Stimulated activated naive CD8-positive, alpha-beta T cell treated with anti-CD3 and anti-CD28 coated beads, Interleukin-15, Interleukin-2, amounts not matched to agents 100 U/mL and 50 U/mL, for 24 hours (primary cell): ENCODE measurements around the gene SEMA3B.
A peak's percentile ranks its signal among the peaks of the same experiment; 100 is the strongest.
"Not testable (repeated sequence)": the region's sequence is repeated elsewhere in the genome, so short reads cannot be mapped to it uniquely, and the experiment has no call there.

ENCODE experiments used
- ATAC-seq: fragments of 150-1000 bp; cut with Tn5 transposase; one replicate; pipeline ENCODE4 v1.10.0; 2021
- DNase-seq: peaks from one replicate; pipeline ENCODE4 v3.0.0; 2021

The SEMA3B gene

GRCh38 chr3:50237754-50238548 is 31.0 kb upstream of the SEMA3B start:
- DNase-seq (peak; percentile 89), ATAC-seq (peak; percentile 57)

GRCh38 chr3:50238549-50239026 is 30.4 kb upstream of the SEMA3B start:
- DNase-seq, result no peak
- ATAC-seq, result no peak

- ATAC-seq, result no peak
- DNase-seq, result no peak
Observed at GRCh38 chr3:50239649-50240048, 29.3 kb upstream of the SEMA3B start.

- DNase-seq (no peak), ATAC-seq (no peak)
Observed at GRCh38 chr3:50241163-50241562, 27.8 kb upstream of the SEMA3B start.

GRCh38 chr3:50241713-50242380 is 27.1 kb upstream of the SEMA3B start:
- DNase-seq, result no peak

GRCh38 chr3:50242381-50242770 is 26.6 kb upstream of the SEMA3B start:
- no peak for ATAC-seq
- no peak for DNase-seq

More at GRCh38 chr3:50241713-50242380, 27.1 kb upstream of the SEMA3B start:
- no peak for ATAC-seq

- DNase-seq (peak; percentile 66), ATAC-seq (no peak)
Observed at GRCh38 chr3:50242851-50243542, 25.9 kb upstream of the SEMA3B start.

GRCh38 chr3:50243543-50243895 is 25.4 kb upstream of the SEMA3B start:
- DNase-seq (no peak), ATAC-seq (no peak)

GRCh38 chr3:50244813-50245212 is 24.1 kb upstream of the SEMA3B start:
- ATAC-seq, DNase-seq: not testable (repeated sequence)

- DNase-seq, result no peak
- ATAC-seq, result no peak
Observed at GRCh38 chr3:50245251-50245745, 23.6 kb upstream of the SEMA3B start.

- peak; percentile 79 for ATAC-seq
Observed at GRCh38 chr3:50245831-50246516, 23.0 kb upstream of the SEMA3B start.

GRCh38 chr3:50246517-50246954 is 22.4 kb upstream of the SEMA3B start:
- peak; percentile 86 for DNase-seq
- ATAC-seq, result peak; percentile 89

More at GRCh38 chr3:50245831-50246516, 23.0 kb upstream of the SEMA3B start:
- DNase-seq, result peak; percentile 99

- no peak for ATAC-seq
- no peak for DNase-seq
Observed at GRCh38 chr3:50248387-50248786, 20.6 kb upstream of the SEMA3B start.

GRCh38 chr3:50249457-50249856 is 19.5 kb upstream of the SEMA3B start:
- ATAC-seq, result no peak
- no peak for DNase-seq

- ATAC-seq, result no peak
- no peak for DNase-seq
Observed at GRCh38 chr3:50250514-50250913, 18.4 kb upstream of the SEMA3B start.

GRCh38 chr3:50251220-50251619 is 17.7 kb upstream of the SEMA3B start:
- peak; percentile 30 for ATAC-seq
- peak; percentile 45 for DNase-seq

GRCh38 chr3:50254577-50255250 is 14.2 kb upstream of the SEMA3B start:
- DNase-seq (no peak), ATAC-seq (no peak)

- ATAC-seq (no peak), DNase-seq (no peak)
Observed at GRCh38 chr3:50255251-50255615, 13.7 kb upstream of the SEMA3B start.

GRCh38 chr3:50256978-50257890 is 11.7 kb upstream of the SEMA3B start:
- ATAC-seq (no peak), DNase-seq (peak; percentile 69)

GRCh38 chr3:50258029-50258680 is 10.8 kb upstream of the SEMA3B start:
- ATAC-seq (no peak), DNase-seq (no peak)
